Muscle of leg (tissue), 11 donors: ENCODE data around the gene AGAP3. TPM values are rescaled to one million over a fixed set of nuclear protein-coding genes. Genes with fewer than 3 reads are reported as not detected.
A peak's percentile ranks its signal among the peaks of the same experiment; 100 is the strongest.

Source experiments
- DNase-seq: peaks from one replicate; pipeline ENCODE4 v3.0.0; 2013
- H3K27ac ChIP-seq: one replicate; pipeline ENCODE4 v1.5.1; 2013; ENCODE audit warnings: mild to moderate bottlenecking, low read length, control low read depth
- H3K27me3 ChIP-seq: one replicate; pipeline ENCODE4 v1.6.1; 2013; ENCODE audit warnings: low read length; ENCODE audit not compliant: control insufficient read depth, insufficient read depth
- H3K36me3 ChIP-seq: one replicate; pipeline ENCODE4 v1.6.1; 2013; ENCODE audit warnings: low read length; ENCODE audit not compliant: control insufficient read depth, insufficient read depth
- H3K4me1 ChIP-seq: one replicate; pipeline ENCODE4 v1.6.1; 2013; ENCODE audit warnings: low read length; ENCODE audit not compliant: control insufficient read depth, insufficient read depth
- H3K4me3 ChIP-seq: one replicate; pipeline ENCODE4 v1.5.1; 2013; ENCODE audit warnings: low read length, control low read depth
- H3K9me3 ChIP-seq: replicated peaks from 2 replicates; pipeline ENCODE4 v1.6.1; 2013; ENCODE audit warnings: low read depth, low read length; ENCODE audit not compliant: control insufficient read depth
- WGBS: methylation state at CpG from one replicate; pipeline ENCODE4 v1.1.5; 2013; ENCODE audit warnings: missing lambda C conversion rate; ENCODE audit not compliant: insufficient coverage; 5-methylcytosine and 5-hydroxymethylcytosine counted together
- polyA plus RNA-seq, 8 donors: library from polyadenylated mRNA; unstranded; fragments of 120-200 nt; gene quantifications; one replicate each; pipeline versions ENCODE4 v1.2.1 to v1.2.3, GENCODE V29; 2013; ENCODE audit warnings: inconsistent platforms in 1 of 8, low replicate concordance in 1 of 8; ENCODE audit not compliant: insufficient read length in 8 of 8, insufficient read depth in 1 of 8
- total RNA-seq: library from RNA; stranded (reverse); fragments of 120-200 nt; gene quantifications from one replicate; pipeline ENCODE4 v1.2.4, GENCODE V29; 2013

AGAP3 gene
- total and polyA plus RNA-seq, 9 donors = 37.0 to 95.4 (median 74.6) TPM

- Histone ChIP-seq H3K36me3 (peaks cover 62% of the 10 kb centered on the region), H3K4me1 (peaks cover 21% of the 10 kb centered on the region), H3K4me3 (no peak overlapping the region), H3K27me3 (no peaks in the 10 kb centered on the region), H3K9me3 (no peaks in the 10 kb centered on the region), H3K27ac (no peak overlapping the region)
- WGBS = 84% methylated on average over 25 of the region's 26 CpGs
- no peak for DNase-seq
Observed at GRCh38 chr7:151074817-151075661, 11.2 kb upstream of the AGAP3 start.

- peaks cover 21% of the 10 kb centered on the region for H3K4me1 ChIP-seq
- DNase-seq = no peak
- no peak overlapping the region for H3K27ac ChIP-seq
- H3K4me3 ChIP-seq = no peak overlapping the region
- H3K27me3 ChIP-seq = no peaks in the 10 kb centered on the region
- peaks cover 57% of the 10 kb centered on the region for H3K36me3 ChIP-seq
- H3K9me3 ChIP-seq = no peaks in the 10 kb centered on the region
- 83% methylated on average over 7 of the region's 7 CpGs for WGBS
Observed at GRCh38 chr7:151075662-151075971, 10.7 kb upstream of the AGAP3 start.

GRCh38 chr7:151075978-151076426, 10.3 kb upstream of the AGAP3 start:
- peaks cover 53% of the 10 kb centered on the region for H3K36me3 ChIP-seq

GRCh38 chr7:151076863-151077704, 9.2 kb upstream of the AGAP3 start:
- no peak overlapping the region for H3K4me3 ChIP-seq
- H3K27ac ChIP-seq = no peak overlapping the region
- H3K4me1 ChIP-seq = peaks cover 33% of the 10 kb centered on the region

More at GRCh38 chr7:151075978-151076426, 10.3 kb upstream of the AGAP3 start:
- H3K27me3 ChIP-seq = no peaks in the 10 kb centered on the region
- H3K4me3 ChIP-seq = no peak overlapping the region
- H3K9me3 ChIP-seq = no peaks in the 10 kb centered on the region
- DNase-seq = no peak
- H3K27ac ChIP-seq = no peak overlapping the region
- H3K4me1 ChIP-seq = peaks cover 23% of the 10 kb centered on the region
- WGBS = 74% methylated on average over 5 of the region's 22 CpGs

GRCh38 chr7:151077705-151078232, 8.5 kb upstream of the AGAP3 start:
- no peak for DNase-seq
- Histone ChIP-seq H3K27me3 (no peaks in the 10 kb centered on the region), H3K36me3 (peaks cover 38% of the 10 kb centered on the region), H3K27ac (no peak overlapping the region), H3K9me3 (no peaks in the 10 kb centered on the region), H3K4me1 (peaks cover 40% of the 10 kb centered on the region), H3K4me3 (no peak overlapping the region)
- WGBS = 62% methylated on average over 8 of the region's 10 CpGs

More at GRCh38 chr7:151076863-151077704, 9.2 kb upstream of the AGAP3 start:
- DNase-seq = no peak
- Histone ChIP-seq H3K36me3 (peaks cover 42% of the 10 kb centered on the region), H3K27me3 (no peaks in the 10 kb centered on the region), H3K9me3 (no peaks in the 10 kb centered on the region)
- WGBS = 63% methylated on average over 22 of the region's 33 CpGs

- H3K4me3 ChIP-seq = no peak overlapping the region
- 17% methylated on average over 11 of the region's 22 CpGs for WGBS
- peak; percentile 54 for DNase-seq
- peaks cover 36% of the 10 kb centered on the region for H3K36me3 ChIP-seq
- H3K27ac ChIP-seq = no peak overlapping the region
- no peaks in the 10 kb centered on the region for H3K9me3 ChIP-seq
- no peaks in the 10 kb centered on the region for H3K27me3 ChIP-seq
- peaks cover 42% of the 10 kb centered on the region for H3K4me1 ChIP-seq
Observed at GRCh38 chr7:151078233-151079040, 7.8 kb upstream of the AGAP3 start.

GRCh38 chr7:151079199-151079910, 6.9 kb upstream of the AGAP3 start:
- Histone ChIP-seq H3K36me3 (peaks cover 27% of the 10 kb centered on the region), H3K27me3 (no peaks in the 10 kb centered on the region), H3K9me3 (no peaks in the 10 kb centered on the region), H3K27ac (no peak overlapping the region), H3K4me1 (peaks cover 49% of the 10 kb centered on the region), H3K4me3 (peak overlapping the region; percentile 95)
- no peak for DNase-seq
- WGBS = 64% methylated on average over 22 of the region's 27 CpGs

GRCh38 chr7:151080067-151080521, 6.2 kb upstream of the AGAP3 start:
- no peak for DNase-seq

GRCh38 chr7:151080522-151081169, 5.6 kb upstream of the AGAP3 start, which contains the start of gene FASTK:
Gene FASTK (minus strand): TSS chr7:151080809. CDS start chr7:151080766, 43 bp downstream.
- Histone ChIP-seq H3K27ac (peak within 1 kb of the TSS; percentile 93), H3K4me3 (peak within 1 kb of the TSS; percentile 95), H3K36me3 (peaks cover 14% of the 10 kb centered on the region), H3K4me1 (peaks cover 56% of the 10 kb centered on the region), H3K9me3 (no peaks in the 10 kb centered on the region), H3K27me3 (no peaks in the 10 kb centered on the region)
- peak; percentile 98 for DNase-seq
- WGBS = under 1% methylated on average over 66 of the region's 66 CpGs

More at GRCh38 chr7:151080067-151080521, 6.2 kb upstream of the AGAP3 start:
- Histone ChIP-seq H3K27ac (peak overlapping the region; percentile 93), H3K4me1 (peaks cover 50% of the 10 kb centered on the region), H3K4me3 (peak overlapping the region; percentile 95), H3K27me3 (no peaks in the 10 kb centered on the region), H3K9me3 (no peaks in the 10 kb centered on the region), H3K36me3 (peaks cover 20% of the 10 kb centered on the region)
- WGBS = 0% methylated on average over 31 of the region's 31 CpGs
